Stimulated activated CD4-positive, alpha-beta T cell treated with anti-CD3 and anti-CD28 coated beads, TNF-alpha, amount 100 ng/mL, for 1 hour (primary cell): ENCODE results near the gene NAPSA.
"Not testable (repeated sequence)": the region's sequence is repeated elsewhere in the genome, so short reads cannot be mapped to it uniquely, and the experiment has no call there.

ENCODE experiments used
- DNase-seq, 3 donors: peaks; one replicate each; pipeline ENCODE4 v3.0.0-alpha.2; 2020; ENCODE audit warnings: low read depth in 3 of 3, low spot score in 1 of 3

The NAPSA gene

DNA sequence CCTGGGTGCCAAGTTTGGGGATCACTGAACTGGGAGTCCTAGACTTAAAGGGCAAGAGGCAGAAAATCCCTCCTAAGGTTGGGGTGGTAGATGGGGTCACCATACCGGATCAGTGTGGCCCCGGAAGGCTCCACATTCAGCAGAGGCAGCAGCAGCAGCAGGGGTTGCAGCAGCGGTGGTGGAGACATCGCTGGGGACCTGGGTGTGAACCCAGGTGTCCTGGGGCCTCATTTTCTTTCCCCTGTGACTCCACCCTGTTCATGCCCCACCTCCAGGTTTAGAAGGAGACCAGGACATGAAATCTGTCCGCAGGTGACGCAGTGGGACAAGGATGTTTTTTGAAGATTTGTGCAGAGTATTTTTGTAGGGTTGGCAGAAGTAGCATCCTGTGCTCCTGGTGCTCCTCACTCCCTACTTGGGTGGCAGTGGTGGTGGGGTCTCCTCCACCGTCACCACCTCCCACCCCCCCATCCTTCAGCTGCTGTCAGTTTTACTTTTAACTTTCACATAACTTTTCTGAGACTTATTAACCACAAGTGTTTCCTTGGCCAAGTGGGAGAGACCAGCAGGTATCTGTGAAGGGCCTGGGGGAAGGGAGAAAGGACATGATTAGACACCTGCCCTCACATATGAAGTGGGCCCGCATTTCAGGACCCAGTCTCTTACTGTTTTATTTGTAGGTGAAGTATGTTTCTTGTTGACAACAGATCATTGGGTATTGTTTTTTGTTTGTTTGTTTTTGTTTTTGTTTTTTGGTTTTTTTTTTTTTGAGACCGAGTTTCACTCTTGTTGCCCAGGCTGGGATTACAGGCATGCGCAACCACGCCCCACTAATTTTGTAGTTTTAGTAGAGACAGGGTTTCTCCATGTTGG lies at the start of gene NAPSA:
Gene NAPSA (minus strand): TSS at position 206 of the 873 bp plus-strand sequence. CDS start 18 bp downstream, at position 188.
- DNase-seq, result no peak

- DNase-seq, result no peak
These were observed 48.1 kb upstream of the NAPSA start for GRCh38 chr19:50413531-50413930.

DNA sequence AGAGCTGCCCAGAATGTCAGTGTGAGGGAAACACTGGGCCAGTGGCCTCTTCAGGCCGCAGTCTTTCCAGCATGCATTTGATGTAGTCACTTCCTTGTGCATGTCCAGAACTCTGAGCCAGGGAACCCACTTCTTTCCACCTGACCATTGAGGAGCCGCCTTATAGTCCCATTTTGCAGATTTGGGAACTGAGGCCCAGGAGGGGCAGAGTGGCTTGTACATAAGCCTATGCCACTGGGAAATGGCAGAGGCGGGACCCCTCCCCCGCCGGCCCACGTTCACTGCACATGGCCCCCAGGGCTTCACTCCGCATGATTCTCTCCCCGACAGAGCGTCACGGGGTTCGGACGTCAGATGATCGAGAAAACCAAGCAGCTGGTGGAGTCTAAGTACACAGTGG lies 47.7 kb upstream of the NAPSA start:
- no peak for DNase-seq

DNA sequence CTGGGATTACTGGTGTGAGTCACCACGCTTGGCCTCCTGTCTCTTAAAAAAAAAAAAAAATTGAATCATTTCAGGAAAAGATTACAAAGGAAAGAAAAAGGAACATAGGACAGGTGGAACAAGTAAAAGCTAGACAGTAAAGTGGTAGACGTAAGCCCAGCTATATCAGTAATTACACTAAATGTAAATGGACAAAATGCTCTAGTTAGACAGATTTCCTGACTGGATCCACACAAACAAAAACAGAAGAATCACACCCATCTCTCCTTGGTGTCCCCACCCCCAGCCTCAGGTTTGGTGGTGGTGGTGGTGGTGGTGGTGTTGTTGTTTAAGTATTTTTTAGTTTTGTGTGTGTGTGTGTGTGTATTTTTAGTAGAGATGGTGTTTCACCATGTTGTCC lies 47.0 kb upstream of the NAPSA start:
- DNase-seq, result no peak

- no peak for DNase-seq
These were observed 44.7 kb upstream of the NAPSA start for GRCh38 chr19:50410109-50410508.

DNA sequence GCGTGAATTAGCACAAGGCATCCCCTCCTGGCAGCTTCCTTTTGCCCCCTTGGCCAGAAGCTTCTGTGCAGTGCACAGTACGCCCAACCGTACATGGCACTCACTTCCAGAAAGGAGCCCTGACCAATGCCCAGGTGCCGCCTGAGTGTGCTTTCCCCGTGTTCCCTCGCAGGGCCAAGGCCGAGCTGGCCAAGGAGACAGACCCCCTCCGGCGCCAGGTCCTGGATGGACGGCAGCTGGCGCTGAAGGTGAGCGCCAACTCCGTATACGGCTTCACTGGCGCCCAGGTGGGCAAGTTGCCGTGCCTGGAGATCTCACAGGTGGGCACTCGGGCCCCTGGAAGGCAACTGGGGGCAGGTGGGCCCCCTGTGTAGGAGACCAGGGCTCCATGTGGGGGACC lies 43.9 kb upstream of the NAPSA start:
- DNase-seq, result no peak

- no peak for DNase-seq
These were observed 41.4 kb upstream of the NAPSA start for GRCh38 chr19:50406829-50407228.

GRCh38 chr19:50406156-50406820 lies 40.8 kb upstream of the NAPSA start:
- no peak for DNase-seq

DNA sequence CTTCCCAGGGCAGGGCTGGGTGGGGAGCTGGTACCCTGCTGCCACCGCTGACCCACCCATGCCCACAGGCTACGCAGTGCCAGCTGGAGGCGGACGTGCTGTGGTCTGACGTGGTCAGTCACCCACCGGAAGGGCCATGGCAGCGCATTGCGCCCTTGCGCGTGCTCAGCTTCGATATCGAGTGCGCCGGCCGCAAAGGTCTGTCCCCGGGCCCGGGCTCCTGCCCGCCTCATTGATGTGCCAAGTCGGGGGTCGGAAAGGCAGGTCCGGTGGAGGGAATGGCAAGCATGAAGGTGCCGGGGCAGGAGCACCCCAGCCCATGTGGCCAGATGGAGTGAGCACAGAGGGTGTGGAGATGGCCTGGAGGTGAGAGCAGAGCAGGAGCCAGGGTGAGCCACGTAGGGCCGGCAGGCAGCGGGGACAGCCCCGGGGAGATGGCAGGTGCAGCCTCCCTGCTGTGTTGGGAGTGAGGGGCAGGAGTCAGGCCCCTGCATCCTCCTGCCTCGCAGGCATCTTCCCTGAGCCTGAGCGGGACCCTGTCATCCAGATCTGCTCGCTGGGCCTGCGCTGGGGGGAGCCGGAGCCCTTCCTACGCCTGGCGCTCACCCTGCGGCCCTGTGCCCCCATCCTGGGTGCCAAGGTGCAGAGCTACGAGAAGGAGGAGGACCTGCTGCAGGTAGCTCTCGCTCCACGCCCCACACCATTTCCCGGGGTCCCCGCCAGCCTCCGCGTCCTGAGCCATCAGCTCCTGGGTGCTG lies 37.3 kb upstream of the NAPSA start:
- DNase-seq, result no peak

DNA sequence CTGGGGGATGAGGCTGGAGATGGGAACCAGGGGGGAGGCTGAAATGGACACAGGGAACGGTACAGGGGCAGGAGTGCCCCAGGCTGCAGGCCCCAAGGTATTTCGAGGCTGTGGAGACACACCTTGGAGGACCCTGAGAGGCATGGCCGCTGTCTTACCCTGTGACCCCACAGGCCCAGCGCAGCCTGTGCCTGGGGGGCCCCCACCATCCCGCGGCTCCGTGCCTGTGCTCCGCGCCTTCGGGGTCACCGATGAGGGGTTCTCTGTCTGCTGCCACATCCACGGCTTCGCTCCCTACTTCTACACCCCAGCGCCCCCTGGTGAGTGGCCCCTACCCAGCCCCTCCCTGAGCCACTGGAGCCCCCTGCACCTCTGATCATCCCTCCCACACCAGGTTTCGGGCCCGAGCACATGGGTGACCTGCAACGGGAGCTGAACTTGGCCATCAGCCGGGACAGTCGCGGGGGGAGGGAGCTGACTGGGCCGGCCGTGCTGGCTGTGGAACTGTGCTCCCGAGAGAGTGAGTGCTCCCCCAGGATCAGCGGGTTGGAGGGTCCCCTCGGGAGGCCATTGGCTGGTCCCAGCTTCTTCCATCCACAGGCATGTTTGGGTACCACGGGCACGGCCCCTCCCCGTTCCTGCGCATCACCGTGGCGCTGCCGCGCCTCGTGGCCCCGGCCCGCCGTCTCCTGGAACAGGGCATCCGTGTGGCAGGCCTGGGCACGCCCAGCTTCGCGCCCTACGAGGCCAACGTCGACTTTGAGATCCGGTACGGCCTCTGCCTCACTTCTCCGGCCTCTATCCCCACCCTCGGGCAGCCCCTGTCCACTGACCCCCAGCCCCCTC lies 36.4 kb upstream of the NAPSA start:
- no peak for DNase-seq

DNA sequence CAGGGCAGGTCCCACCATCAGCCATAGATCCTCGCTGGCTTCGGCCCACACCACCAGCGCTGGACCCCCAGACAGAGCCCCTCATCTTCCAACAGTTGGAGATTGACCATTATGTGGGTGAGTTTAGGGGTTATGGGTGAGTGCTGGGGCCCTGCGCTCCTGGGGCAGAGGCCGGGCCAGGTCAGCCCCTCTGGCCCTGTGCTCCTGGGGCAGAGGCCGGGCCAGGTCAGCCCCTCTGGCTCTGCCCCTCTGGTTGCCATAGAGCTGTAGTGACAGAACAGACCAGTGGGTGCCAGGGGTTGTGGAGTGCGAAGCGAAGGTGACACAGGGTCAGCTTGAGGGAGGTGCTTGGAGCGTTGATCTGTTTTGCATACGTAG lies 33.9 kb upstream of the NAPSA start:
- no peak for DNase-seq

- DNase-seq, result no peak
These were observed 33.4 kb upstream of the NAPSA start for GRCh38 chr19:50398675-50399367.

GRCh38 chr19:50394017-50394416 lies 28.6 kb upstream of the NAPSA start:
- DNase-seq, result no peak

GRCh38 chr19:50393589-50393988 lies 28.1 kb upstream of the NAPSA start:
- no peak for DNase-seq

- DNase-seq, result no peak
These were observed 27.3 kb upstream of the NAPSA start for GRCh38 chr19:50392759-50393158.

- DNase-seq, result not testable (repeated sequence)
These were observed 25.5 kb upstream of the NAPSA start for GRCh38 chr19:50390952-50391351.

DNA sequence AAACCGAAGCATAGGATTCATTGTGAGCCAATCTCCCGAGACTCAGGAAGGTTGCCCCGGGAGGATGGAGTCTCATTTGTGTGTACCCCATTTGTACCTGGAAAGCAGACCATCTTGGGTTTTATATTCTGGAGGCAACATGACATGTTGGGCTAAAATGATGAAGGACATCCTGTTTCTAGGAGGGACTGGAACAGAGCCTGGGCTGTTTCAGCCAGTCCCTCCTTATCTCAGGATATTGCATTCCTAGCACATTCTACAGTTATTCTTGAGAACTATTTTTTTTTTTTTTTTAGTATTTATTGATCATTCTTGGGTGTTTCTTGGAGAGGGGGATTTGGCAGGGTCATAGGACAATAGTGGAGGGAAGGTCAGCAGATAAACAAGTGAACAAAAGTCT lies 24.9 kb upstream of the NAPSA start:
- not testable (repeated sequence) for DNase-seq

GRCh38 chr19:50387868-50388245 lies 22.4 kb upstream of the NAPSA start:
- DNase-seq, result no peak

DNA sequence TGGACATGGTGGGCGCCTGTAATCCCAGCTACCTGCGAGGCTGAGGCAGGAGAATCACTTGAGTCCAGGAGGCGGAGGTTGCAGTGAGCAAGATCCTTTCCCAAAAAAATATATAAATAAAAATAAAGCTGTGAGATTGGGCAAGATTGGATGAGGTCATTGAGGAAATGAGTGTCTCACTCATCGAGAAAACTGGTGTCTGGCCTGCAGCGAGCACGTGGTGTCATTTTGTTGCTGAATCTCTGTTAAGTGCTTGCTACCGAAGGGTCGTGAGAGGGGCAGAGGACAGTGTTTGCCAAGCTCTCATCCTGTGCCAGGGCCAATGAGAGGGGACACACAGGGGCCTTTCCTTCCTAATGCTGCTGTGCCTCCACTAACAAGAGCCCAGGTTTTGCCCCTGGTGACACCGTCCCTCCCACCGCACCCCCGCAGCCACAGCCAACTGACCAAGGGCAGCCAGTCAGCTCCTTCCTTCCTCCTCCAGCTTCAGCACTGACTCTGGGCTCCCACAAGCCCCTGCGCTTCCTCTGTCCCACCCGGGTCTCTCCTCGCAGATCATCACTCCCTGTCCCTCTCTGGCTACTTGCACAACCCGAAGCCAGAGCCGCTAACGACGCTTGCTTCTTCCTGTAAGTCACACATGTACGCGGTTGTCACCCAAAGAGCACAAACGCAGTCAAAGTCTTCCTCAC lies 21.9 kb upstream of the NAPSA start:
- no peak for DNase-seq
